ENCODE measurements around the gene SOWAHB. TPM values are rescaled to one million over a fixed set of nuclear protein-coding genes. Genes with fewer than 3 reads are reported as not detected.

The SOWAHB gene
- total and polyA plus RNA-seq, 12 donors = 0.07 to 0.12 TPM; not detected in 10

- intact Hi-C loops (cut with DNase I) = no loop called here
- no peak for DNase-seq
- H3K9me3 ChIP-seq = no peaks in the 10 kb centered on the region
- TF ChIP-seq CTCF (IDR thresholded peaks at IDR 0.05) = no peak
- H3K27me3 ChIP-seq = peaks cover 14 to 77% (median 58%) of the 10 kb centered on the region in 7 donors
- peaks cover 3 to 20% (median 15%) of the 10 kb centered on the region in 9 donors for H3K4me1 ChIP-seq
- peak overlapping the region in 8 of 10 donors; percentile 31 to 60 (median 54) for H3K4me3 ChIP-seq
- no peak for ATAC-seq
- H3K27ac ChIP-seq = no peak overlapping the region
- H3K36me3 ChIP-seq = no peaks in the 10 kb centered on the region
- WGBS, 2 donors = 24 to 33% methylated on average over 14 of the region's 14 CpGs
These were observed 395 bp upstream of the SOWAHB start for GRCh38 chr4:76898385-76898692.

GRCh38 chr4:76896614-76897535, 1.1 kb downstream of the SOWAHB start:
- Histone ChIP-seq H3K4me3 (peak overlapping the region in 9 of 10 donors; percentile 35 to 60 (median 53)), H3K9me3 (no peaks in the 10 kb centered on the region), H3K27me3 (peaks cover 14 to 92% (median 58%) of the 10 kb centered on the region in 7 donors), H3K4me1 (peaks cover 3 to 20% (median 15%) of the 10 kb centered on the region in 9 donors), H3K27ac (no peak overlapping the region), H3K36me3 (no peaks in the 10 kb centered on the region)
- intact Hi-C loops (cut with DNase I) = no loop called here
- DNase-seq (peak in 1 of 2 donors; percentile 21), ATAC-seq (peak in 7 of 8 donors; percentile 21 to 57 (median 45))
- WGBS, 2 donors = 5 to 8% methylated on average over 80 to 82 of the region's 82 CpGs
- TF ChIP-seq CTCF (IDR thresholded peaks at IDR 0.05) = no peak

- Histone ChIP-seq H3K9me3 (no peaks in the 10 kb centered on the region), H3K27ac (no peak overlapping the region), H3K4me3 (no peak overlapping the region), H3K27me3 (peaks cover 14 to 93% (median 58%) of the 10 kb centered on the region in 7 donors), H3K4me1 (peaks cover 3 to 20% (median 15%) of the 10 kb centered on the region in 9 donors), H3K36me3 (no peaks in the 10 kb centered on the region)
- intact Hi-C loops (cut with DNase I) = no loop called here
- WGBS, 2 donors = 95 to 96% methylated on average over 8 of the region's 8 CpGs
- no peak for TF ChIP-seq CTCF (IDR thresholded peaks at IDR 0.05)
- DNase-seq (no peak), ATAC-seq (no peak)
These were observed 1.9 kb downstream of the SOWAHB start for GRCh38 chr4:76896048-76896447.

- Histone ChIP-seq H3K27ac (no peak overlapping the region), H3K4me1 (peaks cover 3 to 20% (median 15%) of the 10 kb centered on the region in 9 donors), H3K4me3 (no peak overlapping the region), H3K36me3 (no peaks in the 10 kb centered on the region), H3K27me3 (peaks cover 14 to 89% (median 59%) of the 10 kb centered on the region in 7 donors), H3K9me3 (no peaks in the 10 kb centered on the region)
- DNase-seq (no peak), ATAC-seq (no peak)
- no peak for TF ChIP-seq CTCF (IDR thresholded peaks at IDR 0.05)
- intact Hi-C loops (cut with DNase I) = no loop called here
- WGBS, 2 donors = 93% methylated on average over 6 of the region's 6 CpGs
These were observed 2.3 kb downstream of the SOWAHB start for GRCh38 chr4:76895619-76896018.

Data from heart right ventricle (tissue), 16 donors.